HG03520 (cell line): ENCODE data around the gene ADAMTS16.
A peak's percentile ranks its signal among the peaks of the same experiment; 100 is the strongest.

Experiments
- ATAC-seq: cut with Tn5 transposase; IDR thresholded peaks from one replicate; pipeline ENCODE4 v1.9.1; 2021; ENCODE audit warnings: mild to moderate bottlenecking, moderate library complexity; ENCODE audit not compliant: unreplicated experiment

The ADAMTS16 gene

DNA sequence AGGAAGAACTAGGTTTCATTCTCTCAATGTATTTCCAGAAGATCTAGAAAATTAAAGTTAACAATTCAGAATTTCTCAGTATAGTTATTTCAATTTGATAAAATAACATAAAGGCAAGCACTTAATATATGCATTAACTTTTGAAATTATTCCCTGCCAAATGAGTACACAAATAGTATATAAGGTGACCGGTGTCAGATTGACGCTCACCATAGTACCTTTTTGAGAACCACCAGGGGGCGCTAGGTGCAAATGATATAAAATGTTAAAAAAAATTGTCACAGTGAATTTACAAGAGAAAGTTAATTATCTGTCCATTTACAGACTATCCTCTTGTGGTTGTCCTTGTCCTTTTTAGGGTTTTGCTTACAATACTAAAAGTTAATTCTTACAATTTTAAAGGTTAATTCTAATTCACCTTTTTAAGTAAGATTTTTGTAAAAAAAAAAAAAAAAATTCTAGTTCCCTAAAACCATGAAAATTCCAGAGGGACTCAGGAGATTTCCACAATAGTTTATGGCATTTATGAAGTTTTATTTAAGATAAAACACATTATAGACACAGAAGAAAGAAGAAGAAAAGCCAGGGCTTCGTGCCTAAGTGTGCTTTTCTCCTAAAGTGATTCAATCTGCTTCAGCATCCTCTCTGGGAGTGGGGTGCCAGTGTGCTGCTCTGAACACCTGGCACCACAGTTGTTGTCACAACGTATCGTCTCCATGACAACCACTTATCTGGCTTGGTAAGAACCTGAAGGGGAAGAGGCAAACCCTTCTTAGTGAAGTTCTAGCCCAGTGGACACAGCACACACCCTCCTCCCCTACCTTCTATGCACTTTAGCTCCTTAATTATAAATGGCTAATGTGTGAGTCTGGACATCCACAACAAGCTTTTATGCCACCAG, 1.7 kb downstream of the ADAMTS16 start:
- ATAC-seq: peak; percentile 60

DNA sequence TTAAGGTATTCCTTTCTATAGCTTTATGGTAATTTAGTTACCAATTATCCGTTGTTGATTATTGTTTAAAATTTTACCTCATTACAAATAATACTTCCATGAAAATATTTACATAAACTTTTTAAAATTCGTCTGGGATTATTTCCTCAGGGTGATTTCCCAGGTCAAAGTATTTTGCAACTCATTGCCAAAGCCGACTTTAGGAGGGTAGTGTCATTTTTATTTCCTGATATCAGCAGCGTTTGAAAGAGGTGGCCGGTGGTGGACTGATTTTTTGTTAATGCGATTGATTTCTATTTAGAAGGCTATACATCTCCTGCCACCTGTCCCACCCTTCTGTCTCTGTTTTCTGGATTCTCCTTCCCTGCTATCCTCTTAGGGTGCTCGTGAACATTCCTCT, 4.3 kb downstream of the ADAMTS16 start:
- ATAC-seq: no peak

DNA sequence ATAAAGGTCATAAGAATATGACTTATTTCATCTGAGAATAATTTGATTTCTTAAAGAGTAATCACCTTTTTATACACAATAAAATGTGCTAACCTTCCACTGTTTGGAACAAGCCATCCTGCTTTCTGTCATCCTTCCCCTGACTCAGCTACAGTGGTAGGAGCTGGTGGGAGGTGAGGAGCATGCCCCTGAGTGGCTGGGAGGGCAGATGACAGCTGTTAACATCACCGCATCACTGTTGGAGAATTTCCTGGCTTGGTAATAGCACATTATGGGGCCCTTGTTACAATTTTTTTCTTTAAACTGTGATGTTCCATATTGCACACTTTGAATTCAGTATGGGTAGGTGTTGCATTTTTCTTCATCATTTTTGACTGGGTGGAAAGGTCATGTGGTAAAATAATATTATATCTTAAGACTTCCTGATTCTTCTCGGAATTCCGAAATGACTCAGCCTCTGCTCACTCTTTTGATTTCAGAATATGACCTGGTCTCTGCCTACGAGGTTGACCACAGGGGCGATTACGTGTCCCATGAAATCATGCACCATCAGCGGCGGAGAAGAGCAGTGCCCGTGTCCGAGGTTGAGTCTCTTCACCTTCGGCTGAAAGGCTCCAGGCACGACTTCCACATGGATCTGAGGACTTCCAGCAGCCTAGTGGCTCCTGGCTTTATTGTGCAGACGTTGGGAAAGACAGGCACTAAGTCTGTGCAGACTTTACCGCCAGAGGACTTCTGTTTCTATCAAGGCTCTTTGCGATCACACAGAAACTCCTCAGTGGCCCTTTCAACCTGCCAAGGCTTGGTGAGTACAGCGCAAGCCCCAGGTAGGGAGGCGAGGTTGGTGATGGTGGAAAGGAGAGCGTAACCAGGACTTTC, 5.8 kb downstream of the ADAMTS16 start:
- ATAC-seq: no peak

DNA sequence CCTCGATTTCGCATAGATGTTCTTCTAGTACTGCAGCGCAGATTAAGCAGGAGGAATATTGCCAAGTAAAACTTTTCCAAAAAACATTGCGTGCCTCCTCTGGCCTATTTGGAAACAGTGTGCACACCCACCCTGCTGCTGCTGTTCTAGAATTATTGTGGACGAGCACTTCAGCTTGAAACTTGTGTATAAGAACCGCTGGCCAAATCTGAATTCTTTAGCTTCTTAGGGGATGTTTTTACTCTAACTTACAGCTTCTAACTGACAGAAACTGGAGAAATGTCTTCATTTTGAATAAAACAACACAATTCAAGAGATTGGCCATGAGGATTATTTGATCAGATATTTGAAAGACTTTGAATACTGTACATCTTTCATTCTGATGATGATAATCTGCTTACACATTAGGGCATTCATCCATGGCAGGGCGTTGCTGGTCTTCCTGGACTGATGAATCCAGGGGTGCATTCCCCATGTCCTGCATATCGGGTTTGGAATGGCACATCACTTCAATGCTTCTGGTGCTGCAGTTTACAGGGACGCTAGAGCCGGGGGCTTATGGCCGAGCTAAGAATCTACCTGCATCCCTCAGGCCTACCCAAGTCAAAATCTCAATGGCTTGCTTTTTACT, 6.5 kb downstream of the ADAMTS16 start:
- ATAC-seq: no peak

DNA sequence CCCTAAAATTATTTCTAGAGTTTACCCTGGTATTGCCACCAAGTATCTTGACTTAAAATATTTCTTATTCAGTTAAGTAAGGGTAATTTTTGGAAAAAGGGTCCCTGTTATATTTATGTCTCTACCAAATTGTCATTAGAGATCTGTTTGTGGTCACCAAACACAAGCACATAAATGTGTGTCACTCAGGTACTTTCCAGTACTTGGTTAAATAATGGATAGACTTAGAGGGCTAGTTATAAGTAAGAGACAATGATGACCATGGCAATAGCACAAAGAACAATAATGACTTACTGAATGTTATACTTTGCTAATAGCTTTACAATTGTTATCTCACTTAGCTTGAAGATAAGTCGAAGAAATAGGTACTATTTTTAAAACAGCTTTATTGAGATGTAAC, 9.0 kb downstream of the ADAMTS16 start:
- ATAC-seq: no peak

DNA sequence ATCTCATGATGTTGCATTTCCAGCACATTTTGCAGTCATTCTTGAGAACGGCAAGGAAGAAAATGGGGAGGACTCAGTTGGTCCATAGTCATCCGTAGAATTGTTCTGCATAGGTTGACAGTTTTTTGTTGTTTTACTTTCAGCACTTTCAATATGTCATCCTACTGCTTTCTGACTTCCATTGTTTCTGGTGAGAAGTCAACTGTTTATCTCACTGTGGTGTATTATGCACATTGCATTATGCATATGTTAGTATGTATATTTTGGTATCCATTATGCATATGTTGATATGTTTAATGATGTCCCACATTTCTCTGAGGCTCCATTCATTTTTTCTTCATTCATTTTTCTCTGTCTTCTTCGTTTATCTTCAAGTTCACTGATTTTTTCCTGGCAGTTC, 10.5 kb downstream of the ADAMTS16 start:
- ATAC-seq: no peak

DNA sequence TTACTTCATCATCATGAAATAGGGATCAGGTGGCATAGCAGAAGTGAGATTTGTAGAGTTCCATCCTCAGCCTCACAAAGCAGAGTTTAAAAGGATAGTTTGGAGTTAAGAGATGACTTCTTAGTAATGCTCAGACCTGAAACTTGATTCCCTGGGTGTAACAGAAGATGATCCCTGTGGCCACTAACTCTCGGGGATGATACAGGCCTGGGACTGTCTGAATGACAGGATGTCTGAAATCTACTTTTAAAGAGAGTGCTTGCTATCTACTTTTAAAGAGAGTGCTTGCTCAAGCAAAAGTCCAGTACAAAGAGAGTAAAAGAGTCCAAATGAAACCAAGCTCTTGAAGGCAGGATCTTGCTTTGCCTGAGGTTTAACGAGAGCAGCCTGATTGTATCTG, 14.6 kb downstream of the ADAMTS16 start:
- ATAC-seq: no peak

DNA sequence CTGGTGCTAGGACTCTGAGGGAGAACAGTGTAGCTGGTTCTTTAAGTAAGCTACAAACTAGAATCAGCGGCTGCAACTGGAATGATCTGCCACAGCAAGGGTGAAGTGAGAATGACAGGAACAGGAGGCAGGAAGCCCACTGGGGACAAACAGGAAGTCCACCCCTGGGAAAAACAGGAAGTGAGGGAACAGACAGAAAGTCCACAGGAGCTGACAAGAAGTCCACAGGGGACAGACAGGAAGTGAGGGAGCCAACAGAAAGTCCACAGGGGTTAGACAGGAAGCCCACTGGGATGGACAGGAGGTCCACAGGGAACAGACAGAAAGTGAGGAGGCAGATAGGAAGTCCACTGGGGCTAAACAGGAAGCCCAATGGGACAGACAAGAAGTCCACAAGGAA, 15.5 kb downstream of the ADAMTS16 start:
- ATAC-seq: no peak

DNA sequence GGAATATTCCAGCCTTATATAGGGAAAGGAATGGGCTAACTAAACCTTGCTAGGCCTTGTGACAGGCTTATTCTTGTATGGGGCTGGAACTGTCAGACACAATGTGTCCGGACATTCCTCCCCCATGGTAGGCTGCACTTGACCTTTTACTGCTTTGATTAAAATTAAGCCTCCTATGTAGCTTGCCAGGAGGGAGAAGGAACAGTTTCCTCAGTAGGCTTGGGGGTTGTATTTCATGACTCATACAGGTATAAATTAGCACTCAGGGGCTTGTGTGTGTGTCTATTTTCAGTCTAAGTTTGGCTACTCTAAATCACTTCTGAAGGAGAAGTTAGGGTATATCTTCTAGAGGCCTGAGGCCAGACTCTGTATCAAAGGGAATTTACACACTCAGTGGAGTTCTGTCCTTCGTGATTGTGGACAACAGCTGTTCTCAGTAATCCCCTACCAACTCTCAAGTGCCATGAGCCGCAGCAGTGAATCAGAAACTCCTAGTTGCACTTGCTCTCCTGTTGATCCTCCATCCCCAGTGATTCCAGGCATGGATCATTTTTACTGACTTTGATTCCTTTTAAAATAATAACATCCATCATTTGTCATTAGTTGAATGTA, 16.4 kb downstream of the ADAMTS16 start:
- no peak for ATAC-seq

DNA sequence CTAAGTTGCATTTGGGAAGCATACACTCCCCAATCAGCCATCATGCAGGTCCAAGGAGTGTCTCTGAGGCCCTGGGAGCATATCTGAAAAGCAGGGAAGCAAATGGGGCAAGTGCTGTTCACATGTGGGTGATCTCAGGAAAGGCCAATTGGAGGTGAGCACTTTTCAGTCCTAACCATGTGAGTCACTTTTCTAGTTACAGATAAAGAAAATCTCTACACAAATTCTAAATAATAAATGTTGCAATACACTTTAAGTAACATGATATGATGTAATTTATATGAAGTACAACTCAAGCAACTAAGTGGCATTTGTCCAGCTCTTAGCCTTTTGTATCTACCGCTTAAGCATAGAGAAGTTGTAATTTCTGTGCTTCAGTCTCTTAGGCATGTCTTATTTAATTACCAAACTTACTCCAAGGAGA, 18.4 kb downstream of the ADAMTS16 start:
- no peak for ATAC-seq

DNA sequence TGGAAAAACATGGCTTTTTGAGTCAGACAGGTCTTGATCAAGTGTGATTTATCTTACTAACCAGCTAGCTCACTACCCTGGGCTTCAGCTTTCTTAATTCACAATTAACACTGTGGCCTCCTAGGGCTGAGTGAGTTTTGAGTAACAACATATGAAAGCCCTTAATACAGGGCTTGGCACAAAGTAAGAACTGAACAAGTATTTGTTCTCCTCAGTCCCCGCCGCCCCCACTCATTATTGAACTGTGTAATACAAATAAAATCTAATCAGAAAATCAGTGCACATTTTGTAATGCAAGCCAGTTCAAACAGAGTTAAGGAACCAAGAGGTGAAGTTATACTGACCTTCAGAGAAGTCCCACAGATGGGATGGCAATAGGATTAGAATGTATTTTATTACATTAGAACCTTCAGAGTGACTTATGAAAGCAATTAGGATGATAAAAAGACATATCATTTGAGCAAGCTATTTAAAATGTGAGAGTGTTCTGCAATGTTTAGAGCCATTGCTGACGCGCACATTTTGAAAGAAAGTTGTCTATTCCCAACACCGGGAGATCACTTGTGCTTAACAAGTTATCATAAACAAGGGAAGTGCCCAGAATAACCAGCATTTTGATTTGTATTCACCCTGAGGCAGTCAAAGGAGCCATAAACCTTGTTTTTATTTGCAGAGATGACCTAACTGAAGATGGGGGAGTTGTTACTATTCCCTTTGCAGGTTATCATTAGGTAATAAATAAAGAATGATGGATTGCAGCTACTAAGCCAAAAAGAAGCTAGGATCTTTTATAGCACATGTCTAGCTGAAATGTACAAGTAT, 19.4 kb downstream of the ADAMTS16 start:
- ATAC-seq: no peak

DNA sequence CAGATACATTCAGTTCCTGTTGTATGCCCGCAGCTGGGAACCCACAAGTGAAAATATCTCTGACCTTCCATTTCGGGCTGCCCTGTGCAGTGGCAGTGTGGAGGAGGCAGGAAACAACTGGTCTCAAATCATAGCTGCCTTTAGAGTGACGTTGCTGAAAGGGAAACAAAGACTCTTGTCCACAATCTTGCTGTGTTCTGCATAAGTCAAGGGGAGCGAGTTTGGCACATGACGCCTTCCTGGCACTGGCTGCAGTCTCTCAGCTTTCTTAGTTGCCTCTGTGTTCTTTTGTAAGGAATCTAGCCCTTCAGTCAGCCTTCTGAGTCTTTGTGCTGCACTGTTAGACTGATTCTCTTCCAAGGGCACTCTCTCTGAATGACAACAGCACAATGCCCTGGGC, 24.0 kb downstream of the ADAMTS16 start:
- ATAC-seq: no peak

DNA sequence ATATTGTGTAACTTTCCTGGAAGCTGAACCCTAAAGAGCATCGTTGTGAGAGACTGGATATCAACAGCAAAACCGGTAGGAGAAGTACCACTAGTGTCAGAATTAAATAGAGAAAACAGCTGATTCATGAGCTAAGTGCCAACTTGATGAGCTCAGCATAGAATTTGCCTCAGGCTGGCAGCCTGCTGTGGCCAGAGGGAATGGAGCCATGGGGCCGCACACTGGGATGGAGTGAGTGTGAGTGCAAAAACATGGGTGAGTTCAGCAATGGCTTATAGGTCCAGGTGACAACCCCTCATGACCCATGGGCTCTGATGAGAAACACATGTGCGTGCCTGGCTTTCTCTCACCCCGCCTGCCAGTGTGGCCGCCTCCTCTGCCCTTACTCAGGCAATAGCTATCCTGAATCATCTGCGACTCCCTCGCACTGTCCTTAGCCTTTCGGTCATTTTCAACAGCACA, 25.4 kb downstream of the ADAMTS16 start:
- no peak for ATAC-seq

DNA sequence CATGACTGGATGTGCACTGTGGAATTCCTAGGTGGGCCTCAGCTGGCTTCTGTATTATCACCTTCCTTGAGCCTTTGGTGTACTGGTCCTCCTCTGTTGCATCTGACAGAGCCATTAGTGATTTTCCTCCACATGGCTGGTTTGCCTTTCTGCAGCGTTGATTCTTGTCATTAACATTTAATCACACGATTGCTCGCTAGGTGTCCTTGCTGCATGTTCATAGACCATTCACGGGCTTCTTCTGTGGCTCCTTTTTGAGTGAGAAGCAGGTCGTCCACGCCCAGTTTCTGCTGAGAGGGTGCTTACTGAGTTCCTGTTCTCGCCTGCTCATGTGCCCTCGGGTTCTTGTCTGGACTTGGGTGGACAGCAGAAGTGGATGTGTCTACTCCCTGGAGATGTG, 29.3 kb downstream of the ADAMTS16 start:
- ATAC-seq: no peak

DNA sequence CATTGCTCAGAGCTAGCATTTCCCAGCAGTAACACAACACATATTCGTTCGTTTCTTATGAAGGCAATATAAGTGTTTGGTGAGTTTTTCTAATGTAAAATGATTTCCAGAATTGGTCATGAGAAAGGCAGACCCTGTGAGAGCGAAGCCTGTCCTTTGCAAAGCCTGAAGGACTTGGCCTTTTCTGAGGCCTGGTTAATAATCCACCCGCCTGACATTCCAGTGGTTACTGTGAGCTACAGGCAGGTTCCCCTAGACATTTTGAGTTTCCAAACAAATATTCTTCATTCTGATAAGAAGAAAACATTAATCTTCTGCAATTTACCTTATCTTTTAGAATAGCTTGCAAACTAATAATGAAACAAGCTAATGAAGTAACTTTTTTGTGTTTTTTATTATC, 38.0 kb downstream of the ADAMTS16 start:
- no peak for ATAC-seq

DNA sequence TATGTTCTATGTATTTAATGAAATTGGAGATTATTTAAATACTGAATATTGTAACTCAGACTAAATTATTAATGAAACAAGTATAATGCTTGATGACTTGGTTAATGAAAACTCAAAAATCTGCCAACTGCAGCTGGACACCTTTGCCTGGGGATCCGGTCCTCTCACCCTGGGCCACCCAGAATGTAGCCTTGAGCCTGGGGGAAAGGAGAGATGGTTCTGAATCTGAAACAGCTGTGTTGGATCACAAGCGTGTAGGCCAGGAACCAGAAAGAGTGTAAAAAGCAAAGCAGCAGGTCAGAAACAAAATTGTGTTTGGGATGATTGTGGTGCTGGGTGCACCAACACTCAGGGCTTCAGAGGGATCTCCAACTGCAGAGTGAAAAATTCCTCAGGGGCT, 38.5 kb downstream of the ADAMTS16 start:
- no peak for ATAC-seq

DNA sequence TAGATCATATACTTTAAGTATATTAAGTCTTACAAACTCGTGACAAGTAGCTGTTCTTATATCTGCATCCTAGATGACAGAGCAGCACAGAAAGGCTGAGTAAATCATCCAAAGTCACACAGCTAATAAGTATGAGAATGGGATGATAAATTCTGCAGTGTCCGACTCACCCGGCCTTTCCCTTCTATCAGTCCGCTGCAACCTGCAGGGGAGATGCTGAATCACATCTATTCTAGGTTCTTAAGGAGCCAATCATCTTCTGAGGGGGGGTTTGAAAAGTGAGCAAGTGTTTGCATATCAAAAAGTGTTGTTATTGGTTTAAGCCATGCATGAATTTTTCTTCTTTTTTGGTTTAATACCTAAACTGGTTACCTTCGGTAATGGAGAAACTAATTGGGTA, 38.9 kb downstream of the ADAMTS16 start:
- no peak for ATAC-seq

DNA sequence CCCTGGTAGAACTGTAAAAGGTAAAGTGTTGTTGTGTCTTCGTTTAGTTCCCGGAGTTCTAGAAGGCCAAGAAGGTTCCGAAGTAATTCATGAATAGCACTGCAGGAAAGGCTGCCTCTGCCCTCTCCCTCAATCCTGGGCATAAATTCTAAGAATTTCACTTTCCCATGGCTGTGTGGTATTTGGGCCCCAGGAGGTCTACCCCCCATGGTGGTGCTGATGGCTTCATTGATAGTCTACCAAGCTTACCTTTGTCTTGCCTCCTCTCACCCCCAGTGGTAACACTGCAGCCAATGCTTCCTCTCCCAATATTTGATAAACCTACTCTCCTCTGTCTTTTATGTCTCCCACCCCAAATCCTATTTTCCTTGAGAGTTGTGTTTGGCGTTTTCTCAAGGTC, 39.5 kb downstream of the ADAMTS16 start:
- ATAC-seq: no peak

DNA sequence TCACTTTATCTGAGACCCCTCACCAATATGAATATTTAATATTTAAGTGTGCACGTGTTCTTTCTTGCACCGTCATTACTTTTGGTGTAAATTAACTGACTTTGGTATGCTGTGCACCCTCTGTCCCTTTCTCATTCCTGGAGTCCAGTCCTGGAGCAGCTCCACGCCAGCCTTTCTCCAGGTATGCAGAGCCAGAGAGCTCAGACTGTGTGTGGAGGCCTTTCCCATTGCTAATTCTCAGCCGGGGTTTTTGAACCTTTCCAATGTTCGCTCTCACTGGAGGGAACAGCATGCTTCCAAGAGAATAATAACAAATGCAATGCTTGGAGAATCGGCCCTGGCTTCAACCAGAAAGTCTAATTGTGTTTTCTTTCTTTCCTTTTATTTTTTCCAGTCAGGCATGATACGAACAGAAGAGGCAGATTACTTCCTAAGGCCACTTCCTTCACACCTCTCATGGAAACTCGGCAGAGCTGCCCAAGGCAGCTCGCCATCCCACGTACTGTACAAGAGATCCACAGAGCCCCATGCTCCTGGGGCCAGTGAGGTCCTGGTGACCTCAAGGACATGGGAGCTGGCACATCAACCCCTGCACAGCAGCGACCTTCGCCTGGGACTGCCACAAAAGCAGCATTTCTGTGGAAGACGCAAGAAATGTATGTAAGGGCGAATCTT, 41.7 kb downstream of the ADAMTS16 start:
- ATAC-seq: no peak
